Fibroblast of villous mesenchyme (primary cell): ENCODE results near the gene XRCC4. TPM values are rescaled to one million over a fixed set of nuclear protein-coding genes. Genes with fewer than 3 reads are reported as not detected.
A peak's percentile ranks its signal among the peaks of the same experiment; 100 is the strongest.

Source experiments
- DNase-seq: peaks from one replicate; pipeline ENCODE4 v3.0.0-alpha.2; 2010; ENCODE audit warnings: low read depth
- H3K4me3 ChIP-seq: 2 replicates; pipeline ENCODE4 v1.5.1; 2011; ENCODE audit warnings: low read depth, mild to moderate bottlenecking, low read length
- total RNA-seq: library from RNA; depleted of rRNA; stranded (reverse); fragments of >200 nt; gene quantifications from 2 replicates; pipeline ENCODE4 v1.2.3, GENCODE V29; 2012
- TF ChIP-seq, protein P1 (sequence below): IDR thresholded peaks from 2 replicates; pipeline ENCODE4 v1.5.1; 2012; ENCODE audit warnings: low read depth, mild to moderate bottlenecking, low read length; ENCODE audit not compliant: insufficient read depth

XRCC4 gene
- total RNA-seq, 1 donor: 13.0 TPM

- no peak for DNase-seq
- TF ChIP-seq, protein P1, sequence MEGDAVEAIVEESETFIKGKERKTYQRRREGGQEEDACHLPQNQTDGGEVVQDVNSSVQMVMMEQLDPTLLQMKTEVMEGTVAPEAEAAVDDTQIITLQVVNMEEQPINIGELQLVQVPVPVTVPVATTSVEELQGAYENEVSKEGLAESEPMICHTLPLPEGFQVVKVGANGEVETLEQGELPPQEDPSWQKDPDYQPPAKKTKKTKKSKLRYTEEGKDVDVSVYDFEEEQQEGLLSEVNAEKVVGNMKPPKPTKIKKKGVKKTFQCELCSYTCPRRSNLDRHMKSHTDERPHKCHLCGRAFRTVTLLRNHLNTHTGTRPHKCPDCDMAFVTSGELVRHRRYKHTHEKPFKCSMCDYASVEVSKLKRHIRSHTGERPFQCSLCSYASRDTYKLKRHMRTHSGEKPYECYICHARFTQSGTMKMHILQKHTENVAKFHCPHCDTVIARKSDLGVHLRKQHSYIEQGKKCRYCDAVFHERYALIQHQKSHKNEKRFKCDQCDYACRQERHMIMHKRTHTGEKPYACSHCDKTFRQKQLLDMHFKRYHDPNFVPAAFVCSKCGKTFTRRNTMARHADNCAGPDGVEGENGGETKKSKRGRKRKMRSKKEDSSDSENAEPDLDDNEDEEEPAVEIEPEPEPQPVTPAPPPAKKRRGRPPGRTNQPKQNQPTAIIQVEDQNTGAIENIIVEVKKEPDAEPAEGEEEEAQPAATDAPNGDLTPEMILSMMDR: no peak
- no peak overlapping the region for H3K4me3 ChIP-seq
Observed at GRCh38 chr5:83219495-83219894, 142.1 kb downstream of the XRCC4 start.

- no peak for DNase-seq
- no peak overlapping the region for H3K4me3 ChIP-seq
- TF ChIP-seq, protein P1: no peak
Observed at GRCh38 chr5:83220331-83220730, 143.0 kb downstream of the XRCC4 start.

- TF ChIP-seq, protein P1: no peak
- no peak for DNase-seq
- H3K4me3 ChIP-seq: no peak overlapping the region
Observed at GRCh38 chr5:83222906-83223305, 145.6 kb downstream of the XRCC4 start.

GRCh38 chr5:83227611-83228010, 150.3 kb downstream of the XRCC4 start:
- DNase-seq: no peak
- TF ChIP-seq, protein P1: no peak
- no peak overlapping the region for H3K4me3 ChIP-seq

- no peak for DNase-seq
- H3K4me3 ChIP-seq: no peak overlapping the region
- TF ChIP-seq, protein P1: no peak
Observed at GRCh38 chr5:83230511-83230910, 153.2 kb downstream of the XRCC4 start.

GRCh38 chr5:83244516-83244915, 167.2 kb downstream of the XRCC4 start:
- TF ChIP-seq, protein P1: no peak
- no peak overlapping the region for H3K4me3 ChIP-seq
- DNase-seq: peak; percentile 15

GRCh38 chr5:83245037-83245436, 167.7 kb downstream of the XRCC4 start:
- DNase-seq: no peak
- TF ChIP-seq, protein P1: no peak

More at GRCh38 chr5:83245037-83245436, 167.7 kb downstream of the XRCC4 start:
- H3K4me3 ChIP-seq: no peak overlapping the region
